DMS153 treated with DMSO at 0.1 percent for 48 hours (cell line): ENCODE results near the gene HIP1.
A peak's percentile ranks its signal among the peaks of the same experiment; 100 is the strongest.
"Not testable (repeated sequence)": the region's sequence is repeated elsewhere in the genome, so short reads cannot be mapped to it uniquely, and the experiment has no call there.

Experiments used
- DNase-seq: peaks from one replicate; lab custom pipeline; 2025; ENCODE audit not compliant: unreplicated experiment; lab: John Stamatoyannopoulos, UW

Gene HIP1

DNA sequence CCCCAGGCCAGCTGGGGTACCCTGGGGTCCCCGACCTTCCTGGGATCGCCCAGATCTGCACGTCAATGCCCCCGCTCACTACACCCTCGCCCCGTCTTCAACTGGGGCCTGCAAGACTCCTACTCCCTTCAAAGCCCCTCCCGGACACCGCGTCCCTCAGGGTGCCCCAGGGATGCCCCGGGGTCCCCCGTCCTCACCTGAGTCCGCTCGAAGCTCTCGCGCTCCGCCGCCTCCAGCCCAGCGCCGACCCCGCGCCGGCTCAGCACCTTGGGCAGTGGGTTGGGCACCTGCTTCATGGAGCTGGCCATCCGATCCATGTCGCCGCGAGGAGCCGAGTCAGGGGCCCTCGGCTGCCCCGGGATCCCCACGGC, at the start of gene HIP1:
TSS of gene HIP1 (minus strand) at position 338 of the 371 bp plus-strand sequence. CDS start at position 317, 21 bp downstream.
- DNase-seq: no peak

- not testable (repeated sequence) for DNase-seq
Measured at GRCh38 chr7:75788154-75788847, 49.6 kb upstream of the HIP1 start.

DNA sequence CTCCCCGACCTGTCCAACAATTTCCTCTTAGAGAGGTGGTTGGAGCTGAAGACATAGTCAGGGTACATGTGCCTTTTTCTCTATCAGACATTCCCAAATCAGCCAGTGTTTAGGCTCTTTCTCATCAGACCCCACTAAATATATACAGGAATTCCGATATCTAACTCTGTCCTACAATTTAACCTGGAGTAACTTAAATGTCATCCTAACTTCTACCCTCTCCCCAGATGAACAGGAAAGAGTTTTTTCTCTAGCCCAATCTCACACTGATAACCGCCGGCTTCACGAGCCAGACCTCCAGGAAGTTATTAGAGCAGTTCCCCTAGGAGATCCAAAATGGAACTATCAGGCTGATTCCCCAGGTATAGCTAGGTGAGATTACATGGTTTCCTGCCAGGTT, 44.3 kb upstream of the HIP1 start:
- DNase-seq: not testable (repeated sequence)

- DNase-seq: not testable (repeated sequence)
Measured at GRCh38 chr7:75780647-75781273, 42.0 kb upstream of the HIP1 start.

- not testable (repeated sequence) for DNase-seq
Measured at GRCh38 chr7:75779516-75779915, 40.8 kb upstream of the HIP1 start.

DNA sequence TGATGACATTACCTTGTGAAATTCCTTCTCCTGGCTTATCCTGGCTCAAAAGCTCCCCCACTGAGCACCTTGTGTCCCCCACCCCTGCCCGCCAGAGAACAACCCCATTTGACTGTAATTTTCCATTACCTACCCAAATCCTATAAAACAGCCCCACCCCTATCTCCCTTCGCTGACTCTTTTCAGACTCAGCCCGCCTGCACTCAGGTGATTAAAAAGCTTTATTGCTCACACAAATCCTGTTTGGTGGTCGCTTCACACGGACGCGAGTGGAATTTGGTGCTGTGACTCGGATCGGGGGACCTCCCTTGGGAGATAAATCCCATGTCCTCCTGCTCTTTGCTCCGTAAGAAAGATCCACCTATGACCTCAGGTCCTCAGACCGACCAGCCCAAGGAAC, 40.3 kb upstream of the HIP1 start:
- not testable (repeated sequence) for DNase-seq

- DNase-seq: no peak
Measured at GRCh38 chr7:75776295-75776971, 37.7 kb upstream of the HIP1 start.

DNA sequence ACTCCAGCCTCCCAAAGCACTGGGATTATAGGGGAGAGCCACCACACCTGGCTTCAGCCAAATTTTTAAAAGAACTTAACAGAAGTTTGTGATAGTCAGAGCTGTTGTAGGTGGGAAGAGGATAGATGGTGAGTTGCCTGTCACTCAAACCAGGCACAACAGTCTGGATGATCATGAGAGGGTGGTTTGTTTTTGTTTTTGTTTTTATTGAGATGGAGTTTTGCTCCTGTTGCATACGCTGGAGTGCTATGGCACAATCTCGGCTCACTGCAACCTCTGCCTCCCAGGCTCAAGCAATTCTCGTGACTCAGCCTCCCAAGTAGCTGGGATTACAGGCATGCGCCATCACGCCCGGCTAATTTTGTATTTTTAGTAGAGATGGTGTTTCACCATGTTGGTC, 35.2 kb upstream of the HIP1 start:
- not testable (repeated sequence) for DNase-seq

DNA sequence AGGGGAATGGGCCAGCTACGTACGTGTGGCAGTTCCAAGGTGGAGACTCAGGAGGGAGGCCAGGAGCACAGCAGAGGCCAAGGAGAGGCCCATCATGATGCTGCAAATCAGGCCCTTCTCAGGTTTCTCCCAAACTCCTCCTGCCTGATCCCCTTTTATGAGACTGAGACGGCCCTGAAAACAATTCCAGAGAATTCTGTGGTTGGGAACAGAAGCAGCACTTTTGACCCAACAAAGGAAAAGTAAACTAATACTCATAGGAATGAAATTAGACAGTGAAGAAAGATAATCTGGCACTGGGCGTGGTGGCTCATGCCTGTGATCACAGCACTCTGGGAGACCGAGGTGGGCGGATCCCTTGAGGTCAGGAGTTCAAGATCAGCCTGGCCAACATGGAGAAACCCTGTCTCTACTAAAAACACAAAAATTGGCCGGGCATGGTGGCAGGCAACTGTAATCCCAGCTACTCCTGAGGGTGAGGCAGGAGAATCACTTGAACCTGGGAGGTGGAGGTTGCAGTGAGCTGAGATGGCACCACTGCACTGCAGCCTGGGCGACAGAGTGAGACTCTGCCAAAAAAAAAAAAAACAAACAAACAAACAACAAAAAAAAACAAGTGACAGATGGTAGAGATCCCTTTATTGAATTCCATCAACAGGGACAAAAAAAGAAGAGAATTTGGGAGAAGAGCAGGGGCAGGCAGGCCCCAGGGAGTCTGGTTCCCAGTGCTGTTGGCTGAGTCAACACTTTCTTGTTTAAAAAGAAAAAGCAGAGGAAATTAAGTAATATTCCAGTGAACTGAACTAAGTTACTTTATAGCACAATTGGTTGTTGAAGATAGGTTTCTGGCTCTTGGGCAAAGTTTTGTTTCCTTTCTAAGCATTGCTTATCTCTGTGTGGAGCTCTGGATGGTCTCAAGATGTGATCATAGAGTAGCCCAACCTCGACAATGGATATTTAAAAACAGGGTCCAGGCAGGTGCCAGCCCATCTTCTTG, 33.6 kb upstream of the HIP1 start, which contains the start of gene CCL26:
TSS of gene CCL26 (minus strand) at position 131 of the 997 bp plus-strand sequence. CDS start at position 96, 35 bp downstream.
- DNase-seq: no peak

DNA sequence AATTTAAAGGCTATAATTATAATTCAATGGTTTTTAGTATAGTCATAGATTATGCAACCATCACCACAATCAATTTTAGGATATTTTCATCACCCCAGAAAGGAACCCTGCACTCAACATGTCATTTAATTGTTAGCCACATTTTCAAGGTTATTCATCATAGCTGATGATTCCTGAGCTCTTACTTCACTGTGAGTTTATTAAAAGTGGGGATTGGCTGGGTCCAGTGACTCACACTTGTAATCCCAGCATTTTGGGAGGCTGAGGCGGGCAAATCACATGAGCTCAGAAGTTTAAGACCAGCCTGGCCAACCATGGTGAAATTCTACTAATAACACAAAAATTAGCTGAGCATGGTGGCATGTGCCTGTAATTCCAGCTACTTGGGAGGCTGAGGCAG, 32.5 kb upstream of the HIP1 start:
- DNase-seq: no peak

- DNase-seq: peak; percentile 24
Measured at GRCh38 chr7:75762350-75762917, 23.7 kb upstream of the HIP1 start.

- DNase-seq: not testable (repeated sequence)
Measured at GRCh38 chr7:75761801-75762200, 23.1 kb upstream of the HIP1 start.

DNA sequence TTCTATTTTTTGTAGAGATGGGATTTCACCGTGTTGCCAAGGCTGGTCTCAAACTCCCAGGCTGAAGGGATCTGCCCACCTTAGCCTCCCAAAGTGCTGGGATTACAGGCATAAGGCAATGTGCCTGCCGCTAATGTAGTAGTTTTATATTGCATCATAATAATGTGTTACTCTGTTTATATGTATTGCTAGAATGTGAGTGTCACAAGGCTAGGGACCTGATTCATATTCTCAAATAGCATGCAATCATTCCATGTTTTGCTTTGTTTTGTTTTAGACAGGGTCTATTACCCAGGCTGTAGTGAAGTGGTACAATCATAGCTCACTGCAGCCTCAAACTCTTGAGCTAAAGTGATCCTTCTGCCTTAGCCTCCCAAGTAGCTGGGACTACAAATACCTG, 19.8 kb upstream of the HIP1 start:
- no peak for DNase-seq

DNA sequence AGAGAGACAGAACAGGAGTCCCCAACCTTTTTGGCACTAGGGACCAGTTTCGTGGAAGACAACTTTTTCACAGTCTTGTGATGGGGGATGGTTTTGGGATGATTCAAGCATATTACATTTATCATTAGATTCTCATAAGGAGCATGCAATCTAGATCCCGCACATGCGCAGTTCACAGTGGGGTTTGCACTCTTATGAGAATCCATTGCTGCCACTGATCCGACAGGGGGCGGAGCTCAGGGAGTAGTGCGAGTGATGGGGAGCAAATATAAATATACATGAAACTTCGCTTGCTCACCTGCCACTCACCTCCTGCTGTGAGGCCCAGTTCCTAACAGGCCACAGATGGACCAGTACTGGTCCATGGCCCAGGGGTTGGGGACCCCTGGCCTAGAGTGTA, 19.1 kb upstream of the HIP1 start:
- DNase-seq: no peak

DNA sequence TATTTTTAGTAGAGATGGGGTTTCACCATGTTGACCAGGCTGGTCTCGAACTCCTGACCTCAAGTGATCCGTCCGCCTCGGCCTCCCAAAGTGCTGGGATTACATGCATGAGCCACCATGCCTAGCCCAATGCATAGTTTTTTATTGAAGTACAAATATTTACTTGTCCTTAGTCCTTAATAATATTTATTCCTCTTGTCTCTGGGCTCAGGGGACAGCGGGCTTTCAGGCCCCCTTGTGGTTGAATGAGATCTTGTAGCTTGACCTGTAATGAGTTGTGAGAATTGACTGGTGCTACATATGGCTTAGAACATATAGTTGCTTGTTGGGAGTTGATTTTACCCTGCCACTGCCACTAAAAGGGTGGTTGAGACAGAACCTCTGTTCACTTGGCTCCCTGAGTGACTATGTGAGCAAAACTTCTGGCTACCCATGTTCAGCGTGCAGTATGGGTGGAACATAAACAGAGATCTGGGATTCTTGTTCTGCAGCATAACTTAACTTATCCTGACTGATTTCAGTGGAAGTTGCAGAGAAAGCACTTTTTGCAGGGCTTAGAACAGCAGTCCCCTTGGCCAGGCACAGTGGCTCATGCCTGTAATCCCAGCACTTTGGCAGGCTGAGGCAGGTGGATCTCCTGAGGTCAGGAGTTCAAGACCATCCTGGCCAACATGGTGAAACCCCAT, 18.4 kb upstream of the HIP1 start:
- no peak for DNase-seq

GRCh38 chr7:75756206-75756990, 17.7 kb upstream of the HIP1 start:
- DNase-seq: no peak

DNA sequence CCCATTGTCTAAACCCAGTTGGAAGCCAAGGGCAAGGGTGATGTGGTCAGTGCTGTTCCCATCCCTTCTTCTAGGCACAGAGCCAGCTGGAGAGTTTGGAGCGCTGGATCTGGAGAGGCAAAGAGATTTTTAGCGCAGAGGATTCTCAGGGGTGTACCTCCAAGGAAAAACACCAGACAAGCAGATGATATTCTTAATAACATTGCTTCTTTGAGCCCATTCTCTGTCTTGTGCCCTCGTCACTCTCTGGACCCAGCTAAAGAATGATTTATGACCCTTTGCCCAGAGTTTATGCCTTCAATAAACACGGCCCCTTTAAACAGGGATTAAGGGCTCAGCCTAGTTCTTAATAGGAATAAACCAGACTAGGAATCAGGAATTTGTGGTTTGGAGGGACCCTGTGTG, 4.7 kb upstream of the HIP1 start:
- DNase-seq: no peak

DNA sequence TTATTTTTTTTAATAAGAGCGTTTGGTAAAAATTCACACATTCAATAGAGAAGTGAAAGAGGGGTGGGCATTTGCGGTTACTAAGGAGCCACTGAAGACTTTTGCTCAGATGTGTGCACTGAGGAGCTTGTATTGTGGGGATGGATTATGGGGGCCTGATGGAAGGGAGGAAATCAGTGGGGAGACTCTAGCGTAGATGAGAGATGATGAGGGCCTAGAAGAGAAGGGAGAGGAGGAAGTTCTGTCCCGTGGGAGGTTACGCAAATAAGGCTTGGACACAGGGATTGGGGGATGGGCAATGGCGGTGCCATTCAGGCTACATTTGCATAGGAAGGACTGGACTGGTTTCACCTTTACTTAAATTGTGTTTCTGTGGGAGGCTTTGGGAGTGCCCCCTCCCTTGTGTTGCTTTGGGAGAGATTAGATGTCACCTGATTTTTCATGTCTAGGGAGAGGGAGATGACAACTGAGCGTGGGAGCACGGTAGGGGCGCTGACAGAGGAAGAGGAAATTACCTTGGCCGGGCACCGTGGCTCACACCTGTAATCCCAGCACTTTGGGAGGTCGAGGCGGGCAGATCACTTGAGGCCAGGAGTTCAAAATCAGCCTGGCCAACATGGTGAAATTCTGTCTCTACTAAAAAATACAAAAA, 2.2 kb upstream of the HIP1 start:
- peak; percentile 11 for DNase-seq
